ENCODE results near the gene GALNT18. TPM values are rescaled to one million over a fixed set of nuclear protein-coding genes. Genes with fewer than 3 reads are reported as not detected.

GALNT18 gene
- total and polyA plus RNA-seq, 2 of the 4 experiments (the other 2 are of a cell fraction), result 9.5 to 11.3 TPM

GRCh38 chr11:11268119-11268518, 353.7 kb downstream of the GALNT18 start:
- no peak overlapping the region for H3K14ac ChIP-seq (replicated peaks; ENCODE audit: low read depth, low read length)
- 71% methylated on average over 1 of the region's 1 CpG; no CpG with 5 or more reads in 1 of the 2 experiments for WGBS, 2 experiments (ENCODE audit: extremely low coverage in 2 of 2, insufficient read length in 1 of 2)
- no peaks in the 10 kb centered on the region for H3K36me3 ChIP-seq (ENCODE audit: control insufficient read depth, insufficient read depth, low read length)
- dilution Hi-C loops (cut with HindIII; ENCODE audit: low sequenced_read_pairs, unreplicated experiment), result no loop called here
- no peak overlapping the region for H2AK5ac ChIP-seq (ENCODE audit: low read depth, low read length)
- H3K4me3 ChIP-seq (ENCODE audit: insufficient read depth, low read depth, low read length), result no peak overlapping the region
- H4K8ac ChIP-seq (ENCODE audit: low read depth in 2 of 2, low read length in 2 of 2), result no peak overlapping the region
- TF ChIP-seq NFE2L2 (IDR thresholded peaks at IDR 0.05; ENCODE audit: low read depth, low read length), result no peak
- TF ChIP-seq RFX5 (IDR thresholded peaks at IDR 0.05; ENCODE audit: low read depth, low read length), result no peak
- no peak for TF ChIP-seq CEBPB (IDR thresholded peaks at IDR 0.05; ENCODE audit: low read depth, low read length)
- TF ChIP-seq MAZ (IDR thresholded peaks at IDR 0.05; ENCODE audit: borderline replicate concordance, low read depth, low read length), result no peak
- TF ChIP-seq CHD1 (IDR thresholded peaks at IDR 0.05; ENCODE audit: low read depth, low read length), result no peak
- no peak for TF ChIP-seq BHLHE40 (IDR thresholded peaks at IDR 0.05; ENCODE audit: low read depth, low read length)
- TF ChIP-seq SMC3 (IDR thresholded peaks at IDR 0.05; ENCODE audit: low read depth, low read length), result no peak
- TF ChIP-seq FOS (IDR thresholded peaks at IDR 0.05; ENCODE audit: low read depth, low read length), result no peak
- TF ChIP-seq CTCF (conservative IDR thresholded peaks at IDR 0.05; ENCODE audit: low read depth, low read length), result no peak
- no peak for TF ChIP-seq POLR2A (IDR thresholded peaks at IDR 0.05; ENCODE audit: low read depth, low read length)
- TF ChIP-seq ELK1 (IDR thresholded peaks at IDR 0.05; ENCODE audit: borderline replicate concordance, low read depth, low read length), result no peak
- no peak for TF ChIP-seq MAFK (IDR thresholded peaks at IDR 0.05; ENCODE audit: low read depth, low read length)
- TF ChIP-seq RAD21 (IDR thresholded peaks at IDR 0.05; ENCODE audit: low read length), result no peak
- CTCF ChIA-PET, result no interaction called here
- ATAC-seq (ENCODE audit: low read depth), result no peak
- H2BK120ac ChIP-seq (ENCODE audit: low read depth, low read length), result no peak overlapping the region
- no peaks in the 10 kb centered on the region for H3K9me3 ChIP-seq (ENCODE audit: control insufficient read depth, insufficient read depth, low read length)
- no peak overlapping the region for H3K27ac ChIP-seq (ENCODE audit: insufficient read depth, low read length)
- intact Hi-C loops (cut with micrococcal nuclease), result loop anchor here (10.0 kb wide), 1 partner anchor 517 kb away; no protein-coding TSS in a partner anchor
- no peak overlapping the region for H2AK9ac ChIP-seq (replicated peaks; ENCODE audit: low read depth, low read length, poor library complexity)
- H2AFZ ChIP-seq (replicated peaks; ENCODE audit: low read length, poor library complexity), result no peak overlapping the region
- no peak overlapping the region for H2BK15ac ChIP-seq (ENCODE audit: low read depth, low read length)
- H3K4me2 ChIP-seq (ENCODE audit: low read depth, low read length), result no peak overlapping the region
- no peak overlapping the region for H4K5ac ChIP-seq (ENCODE audit: low read depth, low read length)
- H3K23ac ChIP-seq (ENCODE audit: low read depth, low read length), result no peak overlapping the region
- H2BK5ac ChIP-seq (ENCODE audit: low read depth, low read length, poor library complexity, severe bottlenecking), result no peak overlapping the region
- POLR2A ChIA-PET (ENCODE audit: unreplicated experiment), result no interaction called here
- no peak for DNase-seq
- 0 out of 2 replicates have a peak, but pooled peaks cover 1% of the 10 kb centered on the region for H3K4me1 ChIP-seq (ENCODE audit: control insufficient read depth, insufficient read depth, low read length)
- no peaks in the 10 kb centered on the region for H3K79me1 ChIP-seq (ENCODE audit: low read depth in 1 of 2, low read length in 2 of 2)
- no peaks in the 10 kb centered on the region for H4K20me1 ChIP-seq (ENCODE audit: insufficient read depth, low read length)
- no peak overlapping the region for H3K18ac ChIP-seq (ENCODE audit: low read depth, low read length)
- H4K91ac ChIP-seq (ENCODE audit: insufficient read depth, low read depth, low read length), result no peak overlapping the region
- no peak overlapping the region for H2BK20ac ChIP-seq (ENCODE audit: low read depth, low read length)
- H3K9ac ChIP-seq (ENCODE audit: low read depth, low read length), result no peak overlapping the region
- BruUV-seq (replicated peaks), result no TSS peak
- no peaks in the 10 kb centered on the region for H3K9me1 ChIP-seq (ENCODE audit: insufficient read depth, low read length)
- H3K56ac ChIP-seq (ENCODE audit: extremely low read depth, insufficient read depth, low read length), result no peak overlapping the region
- no peak overlapping the region for H3K4ac ChIP-seq (ENCODE audit: low read depth, low read length)
- peaks cover 9% of the 10 kb centered on the region for H3K27me3 ChIP-seq (ENCODE audit: control insufficient read depth, insufficient read depth, low read length)
- in situ Hi-C loops (cut with MboI; ENCODE audit: low sequenced_read_pairs), result no loop called here

Measured in IMR-90 (cell line).